ENCODE measurements around the gene NUTM2E.
"Not testable (repeated sequence)": the region's sequence is repeated elsewhere in the genome, so short reads cannot be mapped to it uniquely, and the experiment has no call there.

Gene NUTM2E

DNA sequence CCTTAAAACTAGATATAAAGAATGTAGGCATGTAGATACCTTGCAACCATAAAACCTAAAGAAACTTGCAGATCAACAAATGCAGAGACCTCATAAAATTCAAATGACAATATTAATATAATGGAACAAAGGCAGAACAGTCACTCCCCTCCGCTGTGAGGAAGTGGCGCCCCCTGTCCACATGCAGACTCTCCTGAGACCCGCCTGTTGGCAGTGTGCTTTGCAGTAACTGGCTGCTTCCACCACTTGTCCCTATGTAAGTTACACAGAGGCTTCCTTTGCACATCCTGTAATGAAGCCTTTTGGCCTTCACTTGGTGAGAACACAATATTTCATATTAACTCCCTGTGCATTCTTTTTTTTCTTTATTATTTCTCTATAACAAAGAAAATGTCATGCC lies 36.3 kb downstream of the NUTM2E start:
- DNase-seq (ENCODE audit: low spot score) = not testable (repeated sequence)

DNA sequence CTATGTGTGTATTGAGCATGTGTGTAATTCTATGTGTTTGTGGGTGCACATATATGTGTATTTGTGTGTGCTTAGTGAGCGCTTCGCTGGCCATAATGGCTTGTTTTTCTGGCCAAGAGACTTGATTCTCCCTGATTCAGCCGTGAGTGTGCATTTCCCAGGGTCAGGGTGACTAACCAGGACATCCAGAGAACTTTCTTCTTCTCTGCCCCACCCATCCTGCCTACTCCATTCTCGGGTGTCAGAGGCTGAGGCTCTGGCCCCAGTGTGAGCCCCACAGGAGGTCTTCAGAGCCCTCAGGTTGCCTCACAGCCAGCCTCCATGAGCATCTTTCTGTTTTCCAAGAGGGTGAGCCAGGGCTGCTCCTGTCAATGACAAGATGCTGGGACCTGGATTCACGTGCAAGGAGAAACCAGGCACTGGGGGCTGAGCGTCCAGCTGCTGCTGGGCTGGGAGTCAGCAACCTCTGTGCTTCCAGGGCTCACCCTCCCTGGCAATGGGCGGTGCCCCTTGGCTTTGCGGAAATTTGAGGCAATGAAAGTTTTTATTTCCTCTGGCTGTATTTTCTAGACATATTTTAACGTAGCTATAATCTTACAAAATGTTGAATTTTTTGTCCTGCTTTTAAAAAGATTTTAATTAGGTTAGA lies 40.5 kb downstream of the NUTM2E start:
- not testable (repeated sequence) for DNase-seq (ENCODE audit: low spot score)

DNA sequence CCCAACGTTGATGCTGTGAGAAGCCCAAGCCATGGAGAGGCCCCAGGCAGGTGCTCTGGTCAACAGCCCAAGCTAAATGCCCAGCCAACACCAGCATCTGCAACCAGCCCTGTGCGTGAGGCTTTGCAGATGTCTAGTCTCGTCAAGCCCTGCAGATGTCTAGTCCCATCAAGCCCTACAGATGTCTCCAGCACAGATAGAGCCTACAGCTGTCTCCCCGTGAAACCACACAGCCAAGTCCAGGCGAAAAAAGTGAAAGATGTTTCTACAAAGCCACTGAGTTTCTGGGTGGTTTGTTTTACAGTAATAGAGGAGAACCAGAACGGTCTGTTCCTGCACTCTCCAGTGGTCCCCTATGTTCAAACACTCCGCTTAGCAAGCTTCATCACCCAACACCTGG lies 41.5 kb downstream of the NUTM2E start:
- DNase-seq (ENCODE audit: low spot score) = not testable (repeated sequence)

DNA sequence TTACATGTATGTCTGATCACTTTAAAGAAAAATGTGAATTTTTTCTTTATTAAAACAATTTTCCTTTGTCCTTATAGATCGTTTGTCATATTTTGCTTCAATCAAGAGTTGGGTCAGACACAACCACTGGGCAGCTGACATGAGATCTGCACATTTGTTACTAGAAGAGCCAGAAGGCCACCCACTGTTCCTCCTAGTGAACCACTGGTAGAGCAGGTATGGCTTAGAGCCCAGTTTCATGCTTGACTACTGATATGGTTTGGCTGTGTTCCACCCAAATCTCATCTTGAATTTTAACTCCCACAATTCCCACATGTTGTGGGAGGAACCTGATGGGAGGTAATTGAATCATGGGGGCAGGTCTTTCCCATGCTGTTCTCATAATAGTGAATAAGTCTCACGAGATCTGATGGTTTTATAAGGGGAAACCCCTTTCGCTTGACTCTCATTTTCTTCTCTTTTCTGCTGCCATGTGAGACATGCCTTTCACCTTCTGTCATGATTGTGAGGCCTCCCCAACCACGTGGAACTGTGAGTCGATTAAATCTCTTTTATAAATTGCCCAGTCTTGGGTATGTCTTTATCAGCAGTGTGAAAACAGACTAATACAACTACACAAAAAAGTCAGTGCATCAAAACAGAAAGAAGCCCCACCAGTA lies 43.0 kb downstream of the NUTM2E start:
- DNase-seq (ENCODE audit: low spot score) = not testable (repeated sequence)

DNA sequence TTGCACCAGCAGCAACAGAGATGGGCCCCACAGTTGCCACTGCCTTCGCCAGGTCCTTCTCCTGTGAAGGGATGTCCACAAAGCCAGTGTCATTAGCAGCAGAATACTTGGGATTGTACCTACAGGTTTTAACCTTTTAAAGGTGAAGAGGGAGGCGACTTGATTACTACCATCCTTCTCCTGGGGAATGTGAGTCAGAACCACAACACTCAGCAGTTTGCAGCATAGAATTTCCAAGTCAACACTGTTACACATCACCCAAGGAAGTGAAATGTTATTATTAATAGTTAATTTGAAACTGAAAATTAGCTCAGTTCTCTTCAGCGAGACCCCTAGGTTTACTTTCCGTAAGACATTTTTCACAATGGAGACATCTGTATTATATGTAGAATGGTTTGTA lies 45.2 kb downstream of the NUTM2E start:
- not testable (repeated sequence) for DNase-seq (ENCODE audit: low spot score)
